GM21529 (cell line): ENCODE data around the gene FBLN2.

ENCODE experiments used
- ATAC-seq: cut with Tn5 transposase; IDR thresholded peaks from one replicate; pipeline ENCODE4 v1.9.1; 2021; ENCODE audit not compliant: unreplicated experiment

The FBLN2 gene

GRCh38 chr3:13596426-13597205 lies 47.7 kb downstream of the FBLN2 start:
- no peak for ATAC-seq

GRCh38 chr3:13597661-13598060 lies 48.7 kb downstream of the FBLN2 start:
- ATAC-seq, result no peak

- no peak for ATAC-seq
Measured at GRCh38 chr3:13598201-13598600, 49.3 kb downstream of the FBLN2 start.

GRCh38 chr3:13598926-13599886 lies 50.3 kb downstream of the FBLN2 start:
- no peak for ATAC-seq

DNA sequence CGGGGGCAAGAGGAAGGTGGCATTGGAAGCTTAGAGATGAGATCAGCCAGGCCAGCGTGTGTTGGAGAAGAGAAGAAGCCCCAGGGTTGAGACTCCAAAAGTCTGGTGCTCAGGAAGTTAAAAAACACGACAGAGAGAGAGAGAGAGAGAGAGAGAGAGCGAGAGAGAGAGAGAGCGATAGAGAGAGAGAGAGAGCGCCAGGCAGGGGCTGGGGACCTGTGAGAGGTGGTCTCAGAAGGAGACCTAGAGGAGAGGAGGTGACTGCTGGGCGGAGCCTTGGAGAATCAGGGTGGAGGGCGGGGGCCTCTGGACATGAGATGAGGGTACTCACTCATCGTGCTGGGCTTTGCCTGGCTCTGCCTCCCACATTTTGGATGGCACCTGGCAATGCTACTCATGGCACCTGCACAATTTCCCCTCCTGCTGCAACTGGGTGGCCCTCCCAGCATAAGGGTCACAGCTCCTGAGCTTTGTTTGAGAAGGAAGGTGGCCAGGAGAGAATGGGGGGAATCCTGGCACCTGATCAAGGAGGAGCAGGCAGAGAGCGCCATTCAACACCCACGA lies 51.0 kb downstream of the FBLN2 start:
- no peak for ATAC-seq

- no peak for ATAC-seq
Measured at GRCh38 chr3:13600950-13601691, 52.2 kb downstream of the FBLN2 start.

GRCh38 chr3:13601692-13602080 lies 52.8 kb downstream of the FBLN2 start:
- no peak for ATAC-seq

DNA sequence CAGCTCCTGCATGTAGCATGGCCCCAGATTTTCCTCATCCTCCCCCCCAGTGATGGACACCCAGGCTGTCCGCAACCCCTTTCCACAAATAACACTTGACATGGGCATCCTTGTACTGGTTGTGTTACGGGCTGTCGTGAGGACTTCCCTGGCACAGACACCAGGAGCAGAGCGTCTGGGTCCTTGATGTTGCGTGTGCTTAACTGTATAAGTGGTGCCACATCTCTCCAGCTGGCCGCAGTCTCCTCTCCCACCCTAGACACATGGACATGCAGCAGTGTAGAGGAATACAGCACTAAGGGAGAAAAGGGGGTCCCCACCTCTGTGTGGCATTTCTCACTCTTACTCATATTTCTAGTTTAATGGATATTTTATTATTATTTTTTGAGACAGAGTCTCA lies 56.6 kb downstream of the FBLN2 start:
- ATAC-seq, result no peak

GRCh38 chr3:13607821-13608597 lies 59.1 kb downstream of the FBLN2 start:
- no peak for ATAC-seq

DNA sequence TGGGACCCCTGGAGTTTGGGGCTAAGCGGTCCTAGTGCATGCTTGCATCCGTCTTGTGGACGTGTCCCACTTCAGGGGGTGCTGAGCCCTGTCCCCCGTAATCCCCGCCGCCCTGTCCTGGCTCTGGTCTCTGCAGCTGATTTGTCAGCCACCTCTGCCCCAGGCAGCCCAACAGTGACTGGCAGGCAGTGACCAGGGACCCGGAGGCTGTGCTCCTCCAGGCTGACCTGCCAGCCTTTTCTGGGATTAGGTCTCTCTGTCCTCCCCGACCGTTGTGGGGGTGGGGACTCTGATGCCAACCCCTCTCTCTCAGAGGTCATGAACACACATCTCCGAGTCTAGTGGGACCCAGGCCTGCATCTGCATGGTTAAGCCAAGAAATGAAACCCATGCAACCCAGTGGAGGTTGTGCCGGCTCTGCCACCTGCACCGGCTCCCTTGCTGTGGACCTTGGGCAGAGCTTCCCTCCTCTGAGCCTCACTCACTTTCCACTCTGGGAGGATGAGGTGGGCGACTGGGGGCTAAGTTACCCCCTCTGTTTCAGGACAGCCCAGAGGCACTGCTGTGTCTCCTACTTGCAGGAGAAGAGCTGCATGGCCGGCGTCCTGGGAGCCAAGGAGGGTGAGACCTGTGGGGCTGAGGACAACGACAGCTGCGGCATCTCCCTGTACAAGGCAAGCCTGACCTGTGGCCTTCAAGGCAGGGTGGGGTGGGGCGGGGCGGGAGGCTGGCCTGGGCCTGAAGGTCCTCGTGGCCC lies 60.2 kb downstream of the FBLN2 start:
- no peak for ATAC-seq

GRCh38 chr3:13610006-13610570 lies 61.2 kb downstream of the FBLN2 start:
- ATAC-seq, result no peak

- ATAC-seq, result no peak
Measured at GRCh38 chr3:13611221-13611620, 62.3 kb downstream of the FBLN2 start.

DNA sequence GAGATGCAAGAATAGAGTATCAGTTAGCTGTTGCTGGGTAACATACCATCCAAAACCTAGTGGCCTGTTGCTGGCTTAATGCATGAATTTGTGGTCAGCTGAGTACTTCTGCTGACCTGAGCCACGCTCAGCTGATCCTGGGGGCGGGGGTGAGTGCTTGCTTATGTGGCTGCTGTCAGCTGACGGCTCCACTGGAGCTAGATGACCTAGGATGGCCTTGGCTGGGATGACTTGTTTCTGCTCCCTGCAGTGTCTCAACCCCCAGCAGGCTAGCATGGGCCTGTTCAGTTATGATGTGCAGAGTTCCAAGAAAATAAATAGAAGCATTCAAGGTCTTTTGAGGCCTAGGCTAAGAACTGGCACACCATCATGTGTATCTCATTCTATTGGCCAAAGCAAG lies 63.9 kb downstream of the FBLN2 start:
- ATAC-seq, result no peak

DNA sequence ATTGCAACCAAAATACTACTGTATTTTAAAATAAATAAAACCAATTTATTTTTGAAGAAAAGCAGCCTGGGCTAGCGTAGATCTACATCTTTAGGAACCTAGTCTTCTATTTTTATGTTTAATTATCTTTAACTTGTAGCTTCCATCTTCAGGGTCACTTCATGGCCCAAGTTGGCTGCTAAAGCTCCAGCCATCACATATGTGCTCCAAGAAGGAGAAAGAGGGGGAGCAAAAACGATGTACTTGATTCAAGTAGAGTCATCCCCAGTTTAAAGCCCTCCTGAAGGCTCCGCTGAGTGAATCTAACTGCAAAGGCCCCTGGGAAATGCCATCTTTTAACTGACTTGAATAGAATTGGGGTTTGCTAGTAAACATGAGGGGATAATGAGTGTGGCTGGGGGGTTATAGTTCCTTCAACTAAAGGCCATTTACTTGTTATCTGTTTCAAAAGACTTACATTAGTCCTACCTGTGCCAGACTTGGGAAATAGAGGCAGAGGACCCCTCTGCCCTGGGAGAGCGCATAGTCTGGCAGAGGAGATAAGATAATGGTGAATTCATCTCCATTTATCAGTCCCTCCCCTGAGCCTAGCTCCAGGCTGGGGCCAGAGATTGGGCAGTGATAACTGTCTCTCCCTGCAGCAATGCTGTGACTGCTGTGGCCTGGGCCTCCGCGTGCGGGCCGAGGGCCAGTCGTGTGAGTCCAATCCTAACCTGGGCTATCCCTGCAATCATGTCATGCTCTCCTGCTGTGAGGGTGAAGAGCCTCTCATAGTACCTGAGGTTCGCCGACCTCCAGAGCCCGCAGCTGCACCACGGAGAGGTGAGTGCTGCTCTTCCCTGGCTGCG lies 64.6 kb downstream of the FBLN2 start:
- ATAC-seq, result no peak

GRCh38 chr3:13614607-13615006 lies 65.7 kb downstream of the FBLN2 start:
- ATAC-seq, result no peak

GRCh38 chr3:13615019-13615528 lies 66.1 kb downstream of the FBLN2 start:
- no peak for ATAC-seq

DNA sequence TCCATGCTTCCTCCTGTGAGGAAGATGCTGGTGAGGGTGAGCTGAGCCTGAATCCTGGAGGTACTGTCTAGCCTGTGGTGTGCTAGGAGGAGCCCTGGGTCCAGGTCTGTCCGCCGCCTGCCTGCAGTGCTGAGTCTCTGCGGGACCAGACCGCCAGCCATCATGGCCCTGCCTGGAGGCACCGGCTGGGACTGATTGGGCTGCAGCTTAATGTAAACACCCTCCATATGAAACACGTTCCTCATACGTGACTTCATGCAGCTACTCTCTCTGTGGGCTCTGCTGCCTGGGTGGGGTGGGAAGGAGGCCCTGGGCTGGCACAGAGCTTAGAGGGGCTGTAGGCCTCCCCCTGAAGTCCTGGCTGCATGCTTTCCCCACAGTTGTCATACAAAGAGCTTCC lies 67.4 kb downstream of the FBLN2 start:
- ATAC-seq, result no peak

GRCh38 chr3:13617097-13617738 lies 68.3 kb downstream of the FBLN2 start:
- ATAC-seq, result no peak
